ENCODE measurements around the gene CLIP3. TPM values are rescaled to one million over a fixed set of nuclear protein-coding genes. Genes with fewer than 3 reads are reported as not detected.

The CLIP3 gene
- total and polyA plus RNA-seq, 4 donors, result 0.59 to 1.5 (median 0.80) TPM

- TF ChIP-seq RXRA (IDR thresholded peaks at IDR 0.05) (no peak), HNF4G (IDR thresholded peaks at IDR 0.05) (no peak), HNF4A (conservative IDR thresholded peaks at IDR 0.05) (no peak), ATF3 (IDR thresholded peaks at IDR 0.05) (no peak), MAX (IDR thresholded peaks at IDR 0.05) (no peak), NR2F2 (IDR thresholded peaks at IDR 0.05) (no peak), JUND (IDR thresholded peaks at IDR 0.05) (no peak), RAD21 (IDR thresholded peaks at IDR 0.05) (no peak), SP1 (IDR thresholded peaks at IDR 0.05) (no peak), YY1 (IDR thresholded peaks at IDR 0.05) (no peak), FOXA2 (IDR thresholded peaks at IDR 0.05) (no peak), TAF1 (conservative IDR thresholded peaks at IDR 0.05) (no peak), EGR1 (IDR thresholded peaks at IDR 0.05; ENCODE audit: low read depth in 2 of 2) (no peak), FOXA1 (IDR thresholded peaks at IDR 0.05) (no peak), GABPA (IDR thresholded peaks at IDR 0.05 in 1 of 2, conservative IDR thresholded peaks at IDR 0.05 in 1 of 2) (no peak), REST (IDR thresholded peaks at IDR 0.05) (no peak), ZBTB33 (IDR thresholded peaks at IDR 0.05) (no peak)
- TF ChIP-seq, protein P1, sequence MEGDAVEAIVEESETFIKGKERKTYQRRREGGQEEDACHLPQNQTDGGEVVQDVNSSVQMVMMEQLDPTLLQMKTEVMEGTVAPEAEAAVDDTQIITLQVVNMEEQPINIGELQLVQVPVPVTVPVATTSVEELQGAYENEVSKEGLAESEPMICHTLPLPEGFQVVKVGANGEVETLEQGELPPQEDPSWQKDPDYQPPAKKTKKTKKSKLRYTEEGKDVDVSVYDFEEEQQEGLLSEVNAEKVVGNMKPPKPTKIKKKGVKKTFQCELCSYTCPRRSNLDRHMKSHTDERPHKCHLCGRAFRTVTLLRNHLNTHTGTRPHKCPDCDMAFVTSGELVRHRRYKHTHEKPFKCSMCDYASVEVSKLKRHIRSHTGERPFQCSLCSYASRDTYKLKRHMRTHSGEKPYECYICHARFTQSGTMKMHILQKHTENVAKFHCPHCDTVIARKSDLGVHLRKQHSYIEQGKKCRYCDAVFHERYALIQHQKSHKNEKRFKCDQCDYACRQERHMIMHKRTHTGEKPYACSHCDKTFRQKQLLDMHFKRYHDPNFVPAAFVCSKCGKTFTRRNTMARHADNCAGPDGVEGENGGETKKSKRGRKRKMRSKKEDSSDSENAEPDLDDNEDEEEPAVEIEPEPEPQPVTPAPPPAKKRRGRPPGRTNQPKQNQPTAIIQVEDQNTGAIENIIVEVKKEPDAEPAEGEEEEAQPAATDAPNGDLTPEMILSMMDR (IDR thresholded peaks at IDR 0.05; ENCODE audit: low read depth, low read length, missing input control), result no peak
- no peak overlapping the region for H3K27ac ChIP-seq (ENCODE audit: low read depth in 1 of 2, low read length in 2 of 2)
- H3K27me3 ChIP-seq (ENCODE audit: control insufficient read depth in 4 of 4, insufficient read depth in 4 of 4, low read length in 3 of 4), result no peaks in the 10 kb centered on the region
These were observed 15.2 kb upstream of the CLIP3 start for GRCh38 chr19:36047835-36048234.

More at GRCh38 chr19:36047835-36048234, 15.2 kb upstream of the CLIP3 start:
- Histone ChIP-seq H3K9me3 (ENCODE audit: control insufficient read depth in 4 of 4, low read length in 3 of 4) (no peaks in the 10 kb centered on the region), H3K36me3 (ENCODE audit: control insufficient read depth in 4 of 4, insufficient read depth in 3 of 4, low read depth in 1 of 4, low read length in 3 of 4) (no peaks in the 10 kb centered on the region), H3K4me3 (ENCODE audit: low read depth in 1 of 3, low read length in 3 of 3) (no peak overlapping the region), H3K4me1 (ENCODE audit: control insufficient read depth in 4 of 4, insufficient read depth in 4 of 4, low read length in 3 of 4) (peaks cover 0 to 1% (median 0%) of the 10 kb centered on the region in 4 donors), H3K9ac (ENCODE audit: low read depth in 1 of 2, low read length in 2 of 2) (no peak overlapping the region)
- DNase-seq (ENCODE audit: low spot score), result no peak

All from liver (tissue), 9 donors.